HL-60 (cell line): ENCODE data around the gene BNC1.

Experiments used
- DNase-seq, 2 experiments: peaks; one replicate each; pipeline ENCODE4 v3.0.0-alpha.2; 2010 to 2020; ENCODE audit warnings: low read depth in 1 of 2, low spot score in 1 of 2
- H3K27ac ChIP-seq: fragments of 250-450 bp; sonication (Bioruptor Pico); replicated peaks from 2 replicates; pipeline ENCODE4 v1.5.1; 2020; ENCODE audit warnings: mild to moderate bottlenecking, moderate library complexity
- H3K27me3 ChIP-seq: fragments of 250-450 bp; sonication (Bioruptor Pico); 2 replicates; pipeline ENCODE4 v1.5.1; 2021; ENCODE audit warnings: mild to moderate bottlenecking, moderate library complexity; ENCODE audit not compliant: insufficient read depth, poor library complexity, severe bottlenecking
- H3K4me3 ChIP-seq: replicated peaks from 2 replicates; pipeline ENCODE4 v1.5.1; 2011; ENCODE audit warnings: mild to moderate bottlenecking, control low read depth, low read length; ENCODE audit not compliant: insufficient read depth
- GABPA ChIP-seq: IDR thresholded peaks from 2 replicates; pipeline ENCODE4 v1.6.1; 2012; ENCODE audit warnings: low read depth
- POLR2AphosphoS5 ChIP-seq: IDR thresholded peaks from 2 replicates; pipeline ENCODE4 v1.6.1; 2012; ENCODE audit warnings: low read depth
- SPI1 ChIP-seq: IDR thresholded peaks from 2 replicates; pipeline ENCODE4 v1.6.1; 2012; ENCODE audit warnings: low read depth, mild to moderate bottlenecking, borderline replicate concordance
- TF ChIP-seq, protein P1 (sequence below): IDR thresholded peaks from one replicate; pipeline ENCODE4 v1.5.1; 2011; ENCODE audit warnings: low read length, control low read depth, inconsistent platforms; ENCODE audit not compliant: insufficient read depth
- TF ChIP-seq, protein P2 (sequence below): IDR thresholded peaks from 2 replicates; pipeline ENCODE4 v1.6.1; 2012; ENCODE audit warnings: low read depth; ENCODE audit not compliant: insufficient replicate concordance

The BNC1 gene

DNA sequence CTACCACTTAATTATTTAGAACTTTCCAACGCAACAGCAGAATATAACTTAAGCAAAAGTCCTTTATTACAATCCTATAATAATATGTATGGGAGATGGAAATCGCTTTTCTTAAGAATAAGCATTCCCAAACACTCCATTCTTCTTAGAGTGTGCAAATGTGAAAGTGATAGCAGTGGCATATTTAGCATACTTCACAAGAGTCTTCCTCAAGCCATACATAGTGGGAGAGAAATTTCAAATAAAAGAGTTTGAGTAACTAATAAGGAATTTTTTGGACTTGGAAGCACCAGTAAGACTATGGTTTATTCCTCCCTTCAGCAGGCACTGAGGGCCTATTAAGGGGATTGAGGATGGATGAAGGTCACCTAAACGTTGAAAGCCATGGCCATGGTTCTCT is 22.1 kb upstream of the BNC1 start:
- no peak for DNase-seq
- no peak overlapping the region for H3K4me3 ChIP-seq
- peaks cover 6% of the 10 kb centered on the region for H3K27me3 ChIP-seq
- no peak for TF ChIP-seq SPI1
- no peak for TF ChIP-seq POLR2AphosphoS5
- TF ChIP-seq, protein P1, sequence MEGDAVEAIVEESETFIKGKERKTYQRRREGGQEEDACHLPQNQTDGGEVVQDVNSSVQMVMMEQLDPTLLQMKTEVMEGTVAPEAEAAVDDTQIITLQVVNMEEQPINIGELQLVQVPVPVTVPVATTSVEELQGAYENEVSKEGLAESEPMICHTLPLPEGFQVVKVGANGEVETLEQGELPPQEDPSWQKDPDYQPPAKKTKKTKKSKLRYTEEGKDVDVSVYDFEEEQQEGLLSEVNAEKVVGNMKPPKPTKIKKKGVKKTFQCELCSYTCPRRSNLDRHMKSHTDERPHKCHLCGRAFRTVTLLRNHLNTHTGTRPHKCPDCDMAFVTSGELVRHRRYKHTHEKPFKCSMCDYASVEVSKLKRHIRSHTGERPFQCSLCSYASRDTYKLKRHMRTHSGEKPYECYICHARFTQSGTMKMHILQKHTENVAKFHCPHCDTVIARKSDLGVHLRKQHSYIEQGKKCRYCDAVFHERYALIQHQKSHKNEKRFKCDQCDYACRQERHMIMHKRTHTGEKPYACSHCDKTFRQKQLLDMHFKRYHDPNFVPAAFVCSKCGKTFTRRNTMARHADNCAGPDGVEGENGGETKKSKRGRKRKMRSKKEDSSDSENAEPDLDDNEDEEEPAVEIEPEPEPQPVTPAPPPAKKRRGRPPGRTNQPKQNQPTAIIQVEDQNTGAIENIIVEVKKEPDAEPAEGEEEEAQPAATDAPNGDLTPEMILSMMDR: no peak
- TF ChIP-seq, protein P2, sequence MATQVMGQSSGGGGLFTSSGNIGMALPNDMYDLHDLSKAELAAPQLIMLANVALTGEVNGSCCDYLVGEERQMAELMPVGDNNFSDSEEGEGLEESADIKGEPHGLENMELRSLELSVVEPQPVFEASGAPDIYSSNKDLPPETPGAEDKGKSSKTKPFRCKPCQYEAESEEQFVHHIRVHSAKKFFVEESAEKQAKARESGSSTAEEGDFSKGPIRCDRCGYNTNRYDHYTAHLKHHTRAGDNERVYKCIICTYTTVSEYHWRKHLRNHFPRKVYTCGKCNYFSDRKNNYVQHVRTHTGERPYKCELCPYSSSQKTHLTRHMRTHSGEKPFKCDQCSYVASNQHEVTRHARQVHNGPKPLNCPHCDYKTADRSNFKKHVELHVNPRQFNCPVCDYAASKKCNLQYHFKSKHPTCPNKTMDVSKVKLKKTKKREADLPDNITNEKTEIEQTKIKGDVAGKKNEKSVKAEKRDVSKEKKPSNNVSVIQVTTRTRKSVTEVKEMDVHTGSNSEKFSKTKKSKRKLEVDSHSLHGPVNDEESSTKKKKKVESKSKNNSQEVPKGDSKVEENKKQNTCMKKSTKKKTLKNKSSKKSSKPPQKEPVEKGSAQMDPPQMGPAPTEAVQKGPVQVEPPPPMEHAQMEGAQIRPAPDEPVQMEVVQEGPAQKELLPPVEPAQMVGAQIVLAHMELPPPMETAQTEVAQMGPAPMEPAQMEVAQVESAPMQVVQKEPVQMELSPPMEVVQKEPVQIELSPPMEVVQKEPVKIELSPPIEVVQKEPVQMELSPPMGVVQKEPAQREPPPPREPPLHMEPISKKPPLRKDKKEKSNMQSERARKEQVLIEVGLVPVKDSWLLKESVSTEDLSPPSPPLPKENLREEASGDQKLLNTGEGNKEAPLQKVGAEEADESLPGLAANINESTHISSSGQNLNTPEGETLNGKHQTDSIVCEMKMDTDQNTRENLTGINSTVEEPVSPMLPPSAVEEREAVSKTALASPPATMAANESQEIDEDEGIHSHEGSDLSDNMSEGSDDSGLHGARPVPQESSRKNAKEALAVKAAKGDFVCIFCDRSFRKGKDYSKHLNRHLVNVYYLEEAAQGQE: no peak
- no peak for TF ChIP-seq GABPA
- no peak overlapping the region for H3K27ac ChIP-seq

DNA sequence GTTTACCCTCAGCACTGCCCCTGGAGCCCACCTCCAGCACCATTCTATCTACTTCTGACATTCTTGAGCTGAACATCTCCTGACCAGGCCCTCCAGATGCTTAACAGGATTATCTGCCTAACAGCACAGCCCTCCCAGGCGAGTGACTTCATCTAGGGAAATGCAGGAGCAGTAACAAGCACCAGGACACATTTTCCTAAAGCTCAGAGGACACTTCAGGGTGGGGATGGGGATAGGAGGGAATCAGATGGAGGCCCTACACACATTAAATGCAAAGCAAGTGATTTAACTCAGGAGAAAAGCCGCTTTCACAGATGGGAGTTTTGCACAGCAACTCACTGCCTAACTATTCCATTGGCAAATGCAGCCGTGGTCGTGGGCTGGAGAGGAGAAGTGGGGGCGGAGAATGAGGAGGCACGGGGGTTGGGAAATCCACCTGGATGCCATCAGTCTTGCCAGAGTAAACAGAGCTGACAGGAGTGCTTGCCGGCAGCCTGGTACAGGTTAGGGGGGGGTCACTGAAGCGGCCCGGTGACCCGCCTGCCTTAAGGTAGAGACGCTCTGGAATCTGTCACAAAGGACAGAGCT is 21.3 kb upstream of the BNC1 start:
- Histone ChIP-seq H3K4me3 (no peak overlapping the region), H3K27me3 (peaks cover 6% of the 10 kb centered on the region), H3K27ac (no peak overlapping the region)
- TF ChIP-seq POLR2AphosphoS5 (no peak), GABPA (no peak), SPI1 (no peak)
- TF ChIP-seq, protein P1: no peak
- TF ChIP-seq, protein P2: no peak
- DNase-seq: no peak

DNA sequence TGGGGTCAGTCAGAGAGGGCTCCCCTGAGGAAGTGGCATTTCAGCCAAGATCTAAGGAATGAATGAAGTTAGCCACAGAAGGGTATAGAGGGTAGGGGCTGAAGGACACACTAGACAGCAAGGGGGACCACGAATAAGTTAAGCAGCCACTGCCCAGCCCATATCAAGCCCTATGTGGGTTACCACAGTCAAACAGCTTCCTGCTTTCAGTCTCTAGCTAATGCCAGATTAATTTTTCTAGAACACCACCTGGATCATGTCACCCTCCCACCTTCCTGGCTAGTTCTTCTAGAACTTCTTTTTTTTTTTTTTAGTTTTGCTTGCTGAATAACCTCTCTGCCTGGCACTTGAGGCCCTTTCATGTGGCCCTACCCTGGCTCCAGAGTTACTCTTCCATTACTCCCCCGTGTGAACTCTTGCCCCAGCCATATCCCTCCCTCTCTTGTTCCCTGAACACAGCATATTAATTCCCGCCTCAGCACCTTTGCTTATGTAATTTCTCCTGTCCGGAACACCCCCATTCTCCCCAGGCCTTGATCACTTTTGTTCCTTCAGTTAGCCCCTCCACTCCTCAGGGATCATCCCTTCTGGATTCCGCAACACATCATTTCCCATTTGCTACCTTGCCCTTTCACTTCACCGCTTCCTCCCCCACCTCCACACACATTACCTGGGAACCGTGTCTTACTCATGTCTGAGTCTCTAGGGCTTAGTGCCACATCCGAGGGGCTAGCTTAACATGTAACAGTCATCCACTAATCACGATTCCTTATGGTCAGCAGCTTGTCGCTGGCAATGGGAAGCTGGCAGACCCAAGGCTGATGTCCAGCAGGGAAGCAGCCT is 20.6 kb upstream of the BNC1 start:
- DNase-seq: no peak
- Histone ChIP-seq H3K4me3 (no peak overlapping the region), H3K27me3 (peaks cover 6% of the 10 kb centered on the region), H3K27ac (no peak overlapping the region)
- no peak for TF ChIP-seq POLR2AphosphoS5
- TF ChIP-seq SPI1: no peak
- TF ChIP-seq, protein P1: no peak
- TF ChIP-seq, protein P2: no peak
- no peak for TF ChIP-seq GABPA
